Measurements from ENCODE around the gene LDLRAD3. TPM values are rescaled to one million over a fixed set of nuclear protein-coding genes. Genes with fewer than 3 reads are reported as not detected.

LDLRAD3 gene
- polyA plus RNA-seq, 1 donor (not counting 4 experiments of a cell fraction or from before 2014, with no cell fraction given) = 13.1 TPM

DNA sequence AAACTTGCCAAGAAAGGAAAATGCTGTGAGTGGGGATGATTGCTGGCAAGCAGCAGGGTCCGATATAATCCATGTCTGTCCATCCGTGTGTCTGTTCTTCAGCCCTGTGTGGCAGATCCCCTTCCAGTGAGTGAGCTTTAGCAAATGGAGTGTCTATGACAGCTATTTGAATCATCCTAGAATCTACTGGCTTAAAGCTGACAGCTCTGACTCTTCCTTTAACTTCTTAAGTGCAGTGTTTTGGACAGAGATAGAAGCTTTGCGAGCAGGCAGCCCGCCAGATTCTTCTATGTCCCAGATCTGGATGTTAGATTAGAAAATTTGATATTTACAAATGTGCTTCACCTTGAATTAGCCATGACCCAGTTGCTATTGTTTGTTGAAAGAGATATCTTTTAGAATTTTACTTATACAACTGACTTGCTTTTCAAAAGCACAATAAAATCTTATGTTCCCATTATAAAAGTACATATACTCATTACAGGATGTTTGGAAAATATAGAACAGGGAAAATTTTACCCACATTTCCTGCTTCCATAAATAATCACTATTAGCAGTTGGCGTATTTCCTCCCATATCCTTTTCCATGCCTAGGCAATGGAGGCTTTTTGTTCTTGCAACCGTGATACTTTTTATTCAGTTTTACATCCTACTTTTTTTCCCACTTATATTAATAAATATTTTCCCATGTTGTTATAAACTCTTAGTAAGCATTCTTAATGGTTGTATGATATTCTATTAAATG lies 220.8 kb downstream of the LDLRAD3 start:
- Histone ChIP-seq H2AFZ (ENCODE audit: control insufficient read depth, low read length) (no peak overlapping the region), H3K9ac (ENCODE audit: control insufficient read depth, extremely low read depth, insufficient read depth, low read length) (no peak overlapping the region), H3K4me2 (ENCODE audit: control insufficient read depth, extremely low read depth, insufficient read depth, low read depth, low read length) (no peak overlapping the region), H4K20me1 (ENCODE audit: control insufficient read depth, extremely low read depth, insufficient read depth, low read length) (no peaks in the 10 kb centered on the region), H3K27me3 (ENCODE audit: control insufficient read depth, extremely low read depth, insufficient read depth, low read length) (no peaks in the 10 kb centered on the region), H3K9me1 (ENCODE audit: control insufficient read depth, extremely low read depth, insufficient read depth, low read length) (no peaks in the 10 kb centered on the region), H3K36me3 (ENCODE audit: control insufficient read depth in 2 of 2, extremely low read depth in 1 of 2, insufficient read depth in 2 of 2, low read length in 2 of 2) (peaks cover 0 to 2% of the 10 kb centered on the region in 2 experiments), H3K4me3 (ENCODE audit: control insufficient read depth in 2 of 3, extremely low read depth in 1 of 3, insufficient read depth in 2 of 3, low read depth in 1 of 3, low read length in 3 of 3) (no peak overlapping the region), H3K4me1 (ENCODE audit: control insufficient read depth, extremely low read depth, insufficient read depth, low read length) (peaks cover 9% of the 10 kb centered on the region), H3K27ac (ENCODE audit: control insufficient read depth, insufficient read depth, low read length) (no peak overlapping the region), H3K9me3 (ENCODE audit: control insufficient read depth, low read depth, low read length) (no peaks in the 10 kb centered on the region), H3K79me2 (ENCODE audit: control insufficient read depth, insufficient read depth, low read length) (no peaks in the 10 kb centered on the region)
- TF ChIP-seq CTCF (optimal IDR thresholded peaks at IDR 0.05 in 1 of 3, IDR thresholded peaks at IDR 0.05 in 1 of 3, conservative IDR thresholded peaks at IDR 0.05 in 1 of 3; ENCODE audit: extremely low read depth in 1 of 3, insufficient read depth in 2 of 3, low read length in 3 of 3) (no peak), EZH2 (IDR thresholded peaks at IDR 0.05; ENCODE audit: low read length) (no peak)
- dilution Hi-C loops (cut with MboI; ENCODE audit: extremely low pct_ligation_motif_present, low sequenced_read_pairs) = no loop called here
- peak; percentile 69 for FAIRE-seq
- no peak for DNase-seq (ENCODE audit: low read depth, low spot score)

GRCh38 chr11:36165621-36166397 lies 221.9 kb downstream of the LDLRAD3 start:
- Histone ChIP-seq H4K20me1 (ENCODE audit: control insufficient read depth, extremely low read depth, insufficient read depth, low read length) (no peaks in the 10 kb centered on the region), H2AFZ (ENCODE audit: control insufficient read depth, low read length) (no peak overlapping the region), H3K27ac (ENCODE audit: control insufficient read depth, insufficient read depth, low read length) (no peak overlapping the region), H3K4me2 (ENCODE audit: control insufficient read depth, extremely low read depth, insufficient read depth, low read depth, low read length) (no peak overlapping the region), H3K9me1 (ENCODE audit: control insufficient read depth, extremely low read depth, insufficient read depth, low read length) (no peaks in the 10 kb centered on the region), H3K4me1 (ENCODE audit: control insufficient read depth, extremely low read depth, insufficient read depth, low read length) (peaks cover 9% of the 10 kb centered on the region), H3K36me3 (ENCODE audit: control insufficient read depth in 2 of 2, extremely low read depth in 1 of 2, insufficient read depth in 2 of 2, low read length in 2 of 2) (peaks cover 0 to 2% of the 10 kb centered on the region in 2 experiments), H3K4me3 (ENCODE audit: control insufficient read depth in 2 of 3, extremely low read depth in 1 of 3, insufficient read depth in 2 of 3, low read depth in 1 of 3, low read length in 3 of 3) (no peak overlapping the region), H3K9ac (ENCODE audit: control insufficient read depth, extremely low read depth, insufficient read depth, low read length) (no peak overlapping the region), H3K79me2 (ENCODE audit: control insufficient read depth, insufficient read depth, low read length) (no peaks in the 10 kb centered on the region), H3K9me3 (ENCODE audit: control insufficient read depth, low read depth, low read length) (no peaks in the 10 kb centered on the region), H3K27me3 (ENCODE audit: control insufficient read depth, extremely low read depth, insufficient read depth, low read length) (no peaks in the 10 kb centered on the region)
- FAIRE-seq = no peak
- dilution Hi-C loops (cut with MboI; ENCODE audit: extremely low pct_ligation_motif_present, low sequenced_read_pairs) = no loop called here
- TF ChIP-seq EZH2 (IDR thresholded peaks at IDR 0.05; ENCODE audit: low read length) = no peak
- TF ChIP-seq CTCF (optimal IDR thresholded peaks at IDR 0.05 in 1 of 3, IDR thresholded peaks at IDR 0.05 in 1 of 3, conservative IDR thresholded peaks at IDR 0.05 in 1 of 3; ENCODE audit: extremely low read depth in 1 of 3, insufficient read depth in 2 of 3, low read length in 3 of 3) = no peak
- no peak for DNase-seq (ENCODE audit: low read depth, low spot score)

All from keratinocyte (primary cell).